DOHH2 (cell line): ENCODE results near the gene ZNFX1.

Experiments
- H3F3A ChIP-seq: fragments of 200-600 bp; sonication (generic), shearing (Covaris generic); 2 replicates; pipeline ENCODE4 v1.6.0; 2016; ENCODE audit warnings: antibody characterized with exemption, mild to moderate bottlenecking; ENCODE audit not compliant: control insufficient read depth, insufficient read depth
- H3K27ac ChIP-seq: fragments of 200-600 bp; sonication (generic); 2 replicates; pipeline ENCODE4 v1.5.1; 2014; ENCODE audit warnings: low read depth, mild to moderate bottlenecking, low read length, moderate library complexity
- H3K27me3 ChIP-seq: fragments of 200-600 bp; sonication (generic); 2 replicates; pipeline ENCODE4 v1.6.1; 2014; ENCODE audit warnings: mild to moderate bottlenecking, low read length, mixed read lengths; ENCODE audit not compliant: control insufficient read depth
- H3K36me3 ChIP-seq: fragments of 200-600 bp; sonication (generic); 2 replicates; pipeline ENCODE4 v1.6.1; 2014; ENCODE audit warnings: mild to moderate bottlenecking, low read length, moderate library complexity, mixed read lengths; ENCODE audit not compliant: control insufficient read depth
- H3K4me1 ChIP-seq: fragments of 200-600 bp; sonication (generic); 2 replicates; pipeline ENCODE4 v1.6.1; 2014; ENCODE audit warnings: mild to moderate bottlenecking, low read length, mixed read lengths; ENCODE audit not compliant: control insufficient read depth
- H3K4me2 ChIP-seq: fragments of 200-600 bp; sonication (generic); 2 replicates; pipeline ENCODE4 v1.6.0; 2014; ENCODE audit warnings: mild to moderate bottlenecking, low read length, moderate library complexity
- H3K4me3 ChIP-seq: fragments of 200-600 bp; sonication (generic); 2 replicates; pipeline ENCODE4 v1.5.1; 2014; ENCODE audit warnings: mild to moderate bottlenecking, low read length, mixed read lengths
- H3K79me2 ChIP-seq: fragments of 200-600 bp; sonication (generic); 2 replicates; pipeline ENCODE4 v1.6.1; 2014; ENCODE audit warnings: mild to moderate bottlenecking, low read length, mixed read lengths; ENCODE audit not compliant: control insufficient read depth
- H3K9me2 ChIP-seq: fragments of 200-600 bp; sonication (generic); replicated peaks from 2 replicates; pipeline ENCODE4 v1.6.1; 2014; ENCODE audit warnings: mild to moderate bottlenecking, low read length, mixed read lengths; ENCODE audit not compliant: control insufficient read depth
- H3K9me3 ChIP-seq: fragments of 200-600 bp; sonication (generic); 2 replicates; pipeline ENCODE4 v1.6.1; 2014; ENCODE audit warnings: antibody characterized with exemption, low read length, mixed read lengths; ENCODE audit not compliant: control insufficient read depth, insufficient read depth
- H4K20me1 ChIP-seq: fragments of 200-600 bp; sonication (generic); 2 replicates; pipeline ENCODE4 v1.6.0; 2014; ENCODE audit warnings: low read depth, mild to moderate bottlenecking, antibody characterized with exemption, low read length, moderate library complexity; ENCODE audit not compliant: control insufficient read depth, insufficient read depth
- CTCF ChIP-seq: fragments of 200-600 bp; sonication (generic); IDR thresholded peaks from one replicate; pipeline ENCODE4 v1.5.1; 2014; ENCODE audit warnings: antibody characterized with exemption, mild to moderate bottlenecking, low read depth, low read length; ENCODE audit not compliant: poor library complexity, severe bottlenecking
- EZH2phosphoT487 ChIP-seq: fragments of 200-600 bp; sonication (generic); IDR thresholded peaks from 2 replicates; pipeline ENCODE4 v1.6.1; 2017; ENCODE audit warnings: borderline replicate concordance, mild to moderate bottlenecking, antibody characterized with exemption, low read length, moderate library complexity, mixed read lengths

The ZNFX1 gene

GRCh38 chr20:49260218-49260617 is 17.6 kb downstream of the ZNFX1 start:
- Histone ChIP-seq H3K79me2 (peaks cover 21% of the 10 kb centered on the region), H3K27ac (no peak overlapping the region), H3F3A (0 out of 2 replicates have a peak, but pooled peaks cover 3% of the 10 kb centered on the region), H3K9me3 (no peaks in the 10 kb centered on the region), H3K4me1 (no peaks in the 10 kb centered on the region), H3K4me2 (no peak overlapping the region), H3K9me2 (no peaks in the 10 kb centered on the region), H3K36me3 (peaks cover 82% of the 10 kb centered on the region), H3K27me3 (no peaks in the 10 kb centered on the region), H3K4me3 (no peak overlapping the region), H4K20me1 (peaks cover 7% of the 10 kb centered on the region)
- TF ChIP-seq EZH2phosphoT487 (no peak), CTCF (no peak)

DNA sequence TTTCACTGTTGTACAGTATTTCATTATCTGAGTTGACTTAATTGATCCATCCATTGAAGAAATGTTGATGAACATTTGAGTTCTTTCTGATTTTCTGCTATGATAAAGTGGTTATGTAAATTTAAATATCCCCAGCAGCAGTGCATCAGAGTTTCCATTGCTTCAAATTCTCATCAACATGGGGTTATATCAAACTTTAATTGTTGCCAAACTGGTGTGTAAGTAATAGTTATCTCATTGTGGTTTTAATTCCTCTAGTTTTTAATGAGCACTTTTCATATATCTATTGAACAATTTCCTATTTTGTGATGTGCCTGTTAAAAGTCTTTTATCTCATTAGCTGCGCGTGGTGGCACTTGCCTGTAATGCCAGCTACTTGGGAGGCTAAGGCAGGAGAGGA is 18.1 kb downstream of the ZNFX1 start:
- Histone ChIP-seq H3K4me3 (no peak overlapping the region), H3K27ac (no peak overlapping the region), H3K4me2 (no peak overlapping the region), H3K36me3 (peaks cover 78% of the 10 kb centered on the region), H3F3A (0 out of 2 replicates have a peak, but pooled peaks cover 3% of the 10 kb centered on the region), H3K9me2 (no peaks in the 10 kb centered on the region), H3K4me1 (no peaks in the 10 kb centered on the region), H3K27me3 (no peaks in the 10 kb centered on the region), H3K79me2 (peaks cover 17% of the 10 kb centered on the region), H3K9me3 (no peaks in the 10 kb centered on the region), H4K20me1 (peaks cover 3% of the 10 kb centered on the region; the same call in 1 of the 2 replicates)
- TF ChIP-seq CTCF = no peak
- no peak for TF ChIP-seq EZH2phosphoT487

- H3K36me3 ChIP-seq = peaks cover 78% of the 10 kb centered on the region
- no peak for TF ChIP-seq CTCF
- no peak for TF ChIP-seq EZH2phosphoT487
Observed at GRCh38 chr20:49259284-49259683, 18.6 kb downstream of the ZNFX1 start.

More at GRCh38 chr20:49259284-49259683, 18.6 kb downstream of the ZNFX1 start:
- H3K4me2 ChIP-seq = no peak overlapping the region
- no peaks in the 10 kb centered on the region for H3K27me3 ChIP-seq
- no peaks in the 10 kb centered on the region for H3K9me2 ChIP-seq
- no peaks in the 10 kb centered on the region for H4K20me1 ChIP-seq
- no peaks in the 10 kb centered on the region for H3K9me3 ChIP-seq
- no peak overlapping the region for H3K27ac ChIP-seq
- H3F3A ChIP-seq = 0 out of 2 replicates have a peak, but pooled peaks cover 3% of the 10 kb centered on the region
- peaks cover 12% of the 10 kb centered on the region for H3K79me2 ChIP-seq
- no peak overlapping the region for H3K4me3 ChIP-seq
- H3K4me1 ChIP-seq = no peaks in the 10 kb centered on the region
